NOMO-1 treated with DMSO at 0.1 percent for 48 hours (cell line): ENCODE measurements around the gene KCNJ11.

Experiments used
- DNase-seq: peaks from one replicate; lab custom pipeline; 2025; ENCODE audit not compliant: unreplicated experiment; lab: John Stamatoyannopoulos, UW

The KCNJ11 gene

DNA sequence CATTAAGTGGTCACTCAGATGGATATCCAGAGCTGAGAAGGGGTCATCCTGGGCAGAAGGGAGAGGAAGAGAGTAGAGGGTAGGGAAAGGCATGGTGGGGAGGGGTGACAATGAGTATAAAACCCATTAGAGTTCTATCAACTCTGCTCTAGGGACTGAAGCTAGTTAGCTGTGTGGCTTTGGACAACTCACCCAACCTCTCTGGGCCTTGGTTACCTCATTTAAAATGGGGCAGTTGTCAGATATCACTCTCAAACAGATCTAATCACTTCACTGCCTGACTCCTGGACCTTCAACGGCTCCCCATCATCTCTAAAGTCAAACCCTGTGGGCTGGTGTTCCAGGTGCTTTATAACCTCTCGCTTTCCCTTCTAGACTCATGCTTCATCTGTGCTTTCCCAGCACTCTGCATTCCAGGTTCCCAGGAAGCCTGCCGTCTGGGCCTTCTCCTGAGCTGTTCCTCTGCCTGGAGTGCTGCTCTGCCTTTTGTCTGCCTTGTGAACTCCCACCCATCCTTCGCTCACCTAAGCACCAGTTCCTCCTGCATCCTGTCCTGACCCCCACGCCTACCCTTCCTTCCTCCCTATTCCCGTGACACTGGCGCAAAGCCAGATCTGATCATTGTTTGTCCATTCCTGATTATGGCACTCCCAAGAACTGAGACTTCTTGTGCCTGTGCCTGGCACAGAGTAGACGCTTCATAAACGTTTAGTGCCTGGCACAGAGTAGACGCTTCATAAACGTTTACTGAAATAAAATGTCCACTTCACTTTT is 22.3 kb upstream of the KCNJ11 start:
- DNase-seq = no peak

DNA sequence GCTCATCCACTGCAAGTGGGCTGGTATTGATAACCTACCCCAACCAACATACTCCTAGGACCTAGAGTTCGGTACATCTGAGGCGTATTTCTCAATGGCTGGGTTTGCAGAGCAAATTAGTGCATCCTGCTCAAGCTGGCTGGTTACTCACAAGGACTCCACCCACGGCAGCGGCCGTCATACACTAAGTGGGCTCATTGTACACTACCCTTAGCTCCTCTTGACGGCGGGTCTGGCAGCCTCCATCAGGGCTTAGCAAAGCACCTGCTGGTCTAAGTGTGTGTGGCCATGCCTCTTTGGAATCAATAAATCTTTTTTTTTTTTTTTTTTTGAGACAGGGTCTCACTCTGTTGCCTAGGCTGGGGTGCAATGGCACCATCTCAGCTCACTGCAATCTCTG is 20.2 kb upstream of the KCNJ11 start:
- DNase-seq = no peak

DNA sequence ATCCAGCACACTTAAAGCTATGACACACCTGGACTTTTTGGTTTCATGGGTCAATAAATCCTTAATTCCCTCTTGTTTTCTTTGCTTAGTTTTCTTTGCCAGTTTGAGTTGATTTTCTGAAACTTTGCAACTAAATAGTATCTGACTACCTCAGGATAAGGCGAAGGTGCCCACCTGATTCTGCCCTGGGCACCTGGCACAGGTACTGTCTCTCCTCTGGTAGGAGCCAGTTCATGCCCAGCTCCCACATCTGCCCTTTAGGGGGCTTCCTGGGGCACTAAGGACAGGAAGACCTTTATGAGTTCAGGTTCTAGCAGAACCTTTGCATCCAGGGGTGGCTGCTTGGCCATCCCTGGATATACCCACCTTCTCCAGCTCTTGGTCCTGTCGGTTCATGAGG is 19.6 kb upstream of the KCNJ11 start:
- DNase-seq = no peak

DNA sequence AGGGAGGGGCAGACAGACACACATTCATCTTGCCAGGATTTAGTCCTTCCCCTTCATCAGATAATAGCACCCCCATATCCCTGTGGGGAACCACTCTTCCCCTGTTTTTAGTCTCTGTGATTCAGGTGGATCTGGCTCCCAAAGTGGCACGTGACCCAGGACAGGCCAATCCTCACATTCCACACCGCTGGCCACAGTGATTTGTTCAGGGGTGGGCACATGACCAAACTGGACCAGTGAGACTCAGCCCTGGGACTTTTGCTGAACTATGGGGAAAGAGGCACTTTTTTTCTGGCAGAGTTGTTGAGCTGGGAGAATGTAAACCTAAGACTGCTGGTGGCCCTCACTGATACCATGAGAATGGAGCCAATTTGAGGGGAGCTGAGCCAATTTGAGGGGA is 19.1 kb upstream of the KCNJ11 start:
- no peak for DNase-seq

DNA sequence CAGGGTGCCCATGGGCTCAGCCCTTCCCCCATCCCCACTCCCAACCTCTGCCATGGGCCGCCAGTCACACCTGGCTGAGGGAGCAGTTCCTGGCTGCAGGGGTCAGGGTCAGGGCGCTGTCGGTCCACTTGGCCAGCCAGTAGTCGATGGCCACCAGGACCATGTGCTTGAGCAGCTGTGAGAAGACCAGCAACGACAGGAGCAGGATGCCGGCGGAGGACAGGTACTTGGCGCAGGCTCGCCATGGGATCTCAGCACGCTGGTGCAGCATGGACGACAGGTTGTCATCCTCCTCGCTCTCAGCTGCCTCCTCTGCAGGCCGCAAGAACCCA is 18.3 kb upstream of the KCNJ11 start:
- no peak for DNase-seq

DNA sequence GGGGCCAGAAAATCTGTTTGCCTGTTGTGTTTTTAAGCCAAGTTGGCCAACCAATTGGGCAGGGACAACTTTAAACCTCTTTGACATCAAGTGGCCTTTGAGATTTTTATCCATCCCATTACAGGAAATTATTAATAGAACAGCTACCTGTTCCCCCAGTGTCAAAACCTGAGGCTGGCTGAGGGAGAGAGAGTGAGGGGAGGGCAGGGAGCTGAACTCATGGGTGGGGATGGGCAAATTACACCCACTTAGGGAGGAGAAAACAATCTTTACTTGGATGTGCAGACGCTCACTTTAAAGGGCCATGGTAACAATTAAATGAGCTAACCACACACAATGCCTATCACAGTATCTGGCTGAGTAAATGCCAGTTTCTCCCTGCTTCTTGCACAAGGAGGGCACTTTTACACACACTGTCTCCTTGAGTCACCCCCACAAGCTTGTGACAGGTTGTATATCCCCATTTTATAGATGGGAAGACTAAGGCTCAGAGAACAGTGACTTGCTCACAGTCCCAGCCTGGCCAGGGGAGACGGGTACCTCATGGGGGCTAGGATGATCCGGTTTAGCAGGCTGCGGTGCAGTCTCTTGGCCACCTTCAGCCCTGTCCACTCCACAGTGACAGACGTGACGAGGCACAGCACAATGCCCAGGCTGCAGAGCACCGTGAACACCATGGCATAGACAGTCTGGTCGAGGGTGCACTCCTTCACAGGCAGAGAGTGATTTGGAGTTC is 17.8 kb upstream of the KCNJ11 start:
- no peak for DNase-seq

DNA sequence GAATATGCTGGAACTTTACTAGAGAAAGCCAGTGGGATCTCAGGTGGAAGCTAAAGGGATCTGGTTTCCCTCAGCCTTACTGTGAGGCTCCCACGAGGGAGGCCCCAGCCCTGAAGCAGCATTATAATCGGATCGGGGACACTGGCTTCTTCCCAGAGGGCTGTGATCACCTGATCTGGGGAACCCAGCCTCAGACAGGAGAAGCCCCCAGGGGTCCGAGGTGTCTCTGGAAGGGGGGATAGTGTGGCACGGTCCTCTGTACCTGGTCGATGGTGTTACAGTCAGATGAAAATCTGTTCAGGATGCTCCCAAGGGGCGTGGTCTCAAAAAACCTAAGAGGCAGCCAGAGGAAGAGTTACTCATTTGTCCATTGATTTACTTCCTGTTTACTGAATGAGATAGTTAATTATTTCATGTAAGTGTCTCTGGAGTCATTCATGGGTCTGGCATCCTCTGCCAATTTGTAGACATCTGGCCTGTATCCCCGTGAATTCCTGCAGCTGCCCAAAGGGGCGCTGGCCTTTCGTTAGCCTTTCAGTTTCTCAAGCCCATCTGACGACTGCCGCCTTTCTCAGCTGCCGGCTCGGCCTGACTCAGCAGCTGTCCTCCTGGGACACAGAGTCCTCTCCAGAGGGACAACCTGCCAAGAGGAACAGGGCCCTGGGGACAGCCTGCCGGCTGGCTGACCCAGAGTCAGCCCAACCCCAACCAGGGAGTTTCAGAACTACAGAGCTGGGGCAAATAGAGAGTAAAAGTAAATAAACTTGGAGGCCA is 17.0 kb upstream of the KCNJ11 start:
- DNase-seq = no peak

DNA sequence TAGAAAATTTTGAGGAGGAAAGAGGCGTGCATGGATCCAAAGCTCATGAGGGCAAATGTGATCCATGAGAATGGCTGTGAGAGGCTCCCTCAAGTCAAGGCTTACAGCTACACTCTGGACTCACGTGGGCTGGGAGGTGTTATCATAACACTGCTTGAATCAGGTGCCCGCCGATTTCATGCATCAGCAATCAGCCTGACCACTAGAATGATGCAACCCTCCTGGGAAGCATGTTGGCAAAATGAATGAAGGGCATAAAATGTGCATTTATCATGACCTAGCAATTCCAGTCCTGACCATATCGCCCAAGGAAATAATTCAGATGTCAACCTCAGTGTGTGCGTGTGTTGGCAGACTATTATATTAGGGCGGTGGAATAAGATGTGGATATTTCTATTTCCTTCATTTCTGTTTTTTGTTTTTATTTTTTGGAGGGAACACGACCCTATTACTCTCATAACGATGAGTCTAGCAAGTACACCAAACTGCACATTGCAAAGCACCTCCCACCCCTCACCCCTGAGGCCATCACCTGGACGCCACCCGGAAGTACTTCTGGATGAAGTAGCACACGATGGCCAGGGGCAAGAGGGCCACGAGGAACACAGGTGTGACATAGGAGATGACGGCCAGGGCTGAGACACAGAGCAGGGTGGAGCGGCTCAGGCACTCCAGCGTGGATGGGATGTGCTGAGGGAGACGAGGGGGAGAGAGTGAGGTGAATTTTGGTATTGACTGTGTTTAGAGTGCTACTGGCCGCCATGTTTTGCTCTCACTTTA is 15.7 kb upstream of the KCNJ11 start:
- DNase-seq = no peak

DNA sequence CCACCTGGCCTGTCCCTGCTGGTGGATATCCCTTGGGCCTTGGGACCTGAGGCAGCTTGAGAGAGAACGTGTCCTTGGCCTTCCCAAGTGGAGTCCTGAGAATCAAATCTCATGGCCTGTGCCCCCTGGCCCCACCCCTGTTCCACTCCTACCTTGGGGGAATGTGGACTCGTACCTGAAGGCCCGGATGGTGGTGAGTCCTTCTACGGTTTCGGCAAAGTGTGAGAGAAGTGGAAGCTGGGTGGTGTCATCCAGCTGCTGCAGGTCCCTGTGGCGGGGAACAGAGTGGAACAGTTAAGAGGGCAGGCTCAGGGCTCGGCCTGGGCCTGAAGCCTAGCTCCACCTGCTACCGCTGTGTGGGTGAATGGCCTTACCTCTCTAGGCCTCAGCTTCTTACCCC is 14.0 kb upstream of the KCNJ11 start:
- DNase-seq = no peak

DNA sequence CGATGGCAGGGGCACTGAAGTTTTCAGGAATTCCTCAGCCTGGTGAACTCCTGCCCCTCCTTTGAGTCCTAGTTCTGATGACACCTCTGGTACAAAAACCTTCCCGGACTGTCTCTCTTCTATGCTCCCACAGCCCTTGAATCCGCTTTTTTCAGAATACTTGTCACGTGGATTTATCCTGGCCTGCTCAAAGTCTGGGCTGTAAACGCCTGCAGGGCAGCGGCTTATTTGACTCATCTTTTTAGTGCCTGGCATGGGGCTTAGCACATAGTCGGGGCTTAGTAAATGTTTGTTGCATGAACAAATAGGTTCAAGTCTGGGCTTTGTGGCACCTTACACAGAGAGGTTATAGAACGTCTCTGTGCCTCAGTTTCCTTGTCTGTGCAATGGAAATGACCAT is 13.4 kb upstream of the KCNJ11 start:
- no peak for DNase-seq

DNA sequence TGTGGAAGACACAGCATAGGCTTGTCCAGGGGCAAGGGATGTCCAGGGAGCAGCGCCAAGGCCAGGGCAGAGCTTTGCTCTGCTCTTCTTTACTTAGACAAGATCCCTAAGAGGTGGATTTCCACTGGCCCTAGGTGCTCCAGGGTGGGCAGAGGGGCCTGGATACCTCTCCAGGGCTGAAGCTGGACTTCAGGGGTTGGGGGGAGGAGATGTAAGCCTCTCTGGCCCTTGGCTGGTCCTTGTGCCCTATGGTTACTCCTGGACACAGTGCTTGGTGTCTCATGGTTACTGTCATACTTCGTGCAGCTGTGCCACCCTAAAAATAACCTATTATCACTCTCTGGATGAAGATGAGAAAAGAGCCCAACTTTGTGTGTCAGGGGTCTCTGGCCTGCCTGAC is 12.9 kb upstream of the KCNJ11 start:
- no peak for DNase-seq

DNA sequence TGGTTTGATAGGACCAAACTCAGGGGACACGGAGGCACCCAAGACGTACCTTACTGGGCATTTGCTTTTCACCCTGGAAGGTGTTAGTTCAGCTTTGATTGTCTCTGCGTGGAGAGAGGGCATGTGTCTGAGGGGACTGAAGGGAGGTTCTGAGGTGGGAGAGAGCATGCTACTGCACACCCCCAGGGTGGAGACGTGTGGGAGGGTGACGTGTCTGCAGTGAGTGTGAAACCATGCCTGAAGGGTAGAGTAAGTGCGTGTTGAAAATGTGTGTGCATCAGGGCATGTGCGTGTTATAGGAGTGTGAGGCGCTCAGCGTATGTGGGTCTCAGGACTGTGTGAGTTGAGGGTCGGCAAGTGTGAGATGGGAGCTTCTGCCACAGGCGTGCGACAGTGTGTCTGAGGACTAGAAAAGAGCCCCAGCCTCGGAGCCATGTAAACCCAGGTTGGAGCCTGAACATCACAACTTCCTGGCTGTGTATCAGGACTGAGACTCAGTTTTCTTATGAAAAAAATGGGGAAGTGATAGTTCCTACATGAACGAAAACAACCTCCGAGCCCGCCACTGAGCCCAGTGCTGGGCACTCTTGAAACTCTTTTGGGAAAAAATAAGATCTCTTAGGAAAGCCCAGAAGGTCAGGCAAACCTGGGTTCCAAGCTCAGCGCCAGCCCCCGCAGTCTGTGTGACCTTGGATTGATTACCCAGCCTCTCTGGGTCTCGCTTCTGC is 11.8 kb upstream of the KCNJ11 start:
- no peak for DNase-seq

DNA sequence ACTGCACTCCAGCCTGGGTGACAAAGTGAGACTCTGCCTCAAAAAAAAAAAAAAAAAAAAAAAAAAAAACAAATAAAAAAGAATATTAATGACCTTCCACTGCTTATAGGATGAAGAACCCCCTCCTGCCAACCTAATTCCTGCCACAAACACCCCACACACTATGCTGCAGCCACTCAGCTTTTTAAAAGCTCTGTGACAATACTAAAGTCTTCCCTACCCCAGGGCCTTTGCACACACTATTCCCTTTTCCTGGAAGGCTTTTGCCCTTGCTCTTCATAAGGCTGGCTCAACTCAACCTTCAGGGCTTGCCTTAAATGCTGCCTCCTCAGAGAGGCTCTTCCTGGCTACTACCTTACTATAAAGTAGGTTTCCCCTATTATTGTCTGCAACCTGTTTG is 10.8 kb upstream of the KCNJ11 start:
- DNase-seq = no peak

DNA sequence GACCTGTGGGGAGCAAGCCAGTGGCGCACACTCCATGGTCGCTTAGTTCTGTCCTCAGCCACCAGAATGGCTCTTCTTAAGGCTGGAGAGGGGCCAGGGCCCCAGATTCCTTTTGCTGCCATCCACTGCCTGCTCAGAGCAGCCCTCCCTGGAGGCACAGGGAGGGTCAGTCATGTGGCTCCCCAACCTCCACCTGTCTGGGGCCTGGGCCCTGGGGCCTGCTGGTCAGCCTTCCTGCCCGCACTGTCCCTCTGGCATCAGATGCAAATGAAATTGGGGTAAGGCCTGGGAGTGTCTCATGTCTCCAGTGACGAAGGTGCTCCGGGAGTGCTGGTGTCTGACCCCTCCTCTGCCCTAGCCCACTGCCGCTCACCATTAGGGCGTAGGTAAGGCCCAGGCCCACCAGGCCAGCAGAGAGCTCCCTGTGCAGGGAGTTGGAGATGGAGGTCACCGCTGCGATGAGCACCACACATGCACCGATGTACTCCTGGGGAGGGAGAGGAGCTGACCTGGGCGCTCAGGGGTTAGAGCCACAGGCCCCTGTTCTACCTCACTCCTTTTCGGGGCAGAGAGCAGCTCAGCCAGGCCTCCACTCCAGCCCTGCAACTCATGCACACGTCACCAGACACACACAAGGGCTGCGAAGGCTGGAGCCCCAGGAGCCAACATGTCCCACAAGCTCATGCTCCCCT is 9.0 kb upstream of the KCNJ11 start:
- DNase-seq = no peak

DNA sequence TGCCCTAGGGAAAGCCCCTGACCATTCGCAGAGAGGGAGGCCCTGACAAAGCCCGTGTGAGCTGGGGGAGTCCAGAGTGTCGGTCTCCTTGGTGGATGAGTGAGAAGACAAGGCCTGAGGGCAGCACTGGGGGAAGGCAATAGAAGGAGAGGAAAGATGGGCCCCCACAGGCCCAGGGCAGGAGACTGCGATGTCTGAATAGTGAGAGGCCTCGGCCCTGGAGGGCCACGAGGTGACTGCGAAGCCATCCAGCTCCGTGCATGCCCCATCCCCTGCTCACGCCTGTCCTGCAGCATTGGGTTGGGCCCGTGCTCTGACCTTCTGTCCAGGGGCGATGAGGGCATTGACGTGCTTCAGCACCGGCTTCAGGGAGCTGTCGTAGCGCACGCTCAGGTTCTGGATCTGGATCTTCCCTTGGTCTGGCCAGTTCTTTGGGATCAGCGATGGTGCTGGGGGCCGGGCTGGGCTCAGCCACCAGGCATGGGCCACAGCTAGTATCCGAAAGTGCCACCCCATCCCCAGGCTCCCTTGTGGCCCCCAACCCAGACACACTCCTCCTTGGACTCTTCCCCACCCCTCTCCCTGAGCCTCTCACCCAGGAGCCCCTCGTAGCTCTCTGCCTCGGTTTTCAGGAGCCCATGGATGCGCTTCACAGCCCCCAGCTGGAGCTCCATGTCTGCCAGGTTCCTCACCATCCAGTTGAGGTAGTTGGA is 8.3 kb upstream of the KCNJ11 start:
- DNase-seq = no peak

DNA sequence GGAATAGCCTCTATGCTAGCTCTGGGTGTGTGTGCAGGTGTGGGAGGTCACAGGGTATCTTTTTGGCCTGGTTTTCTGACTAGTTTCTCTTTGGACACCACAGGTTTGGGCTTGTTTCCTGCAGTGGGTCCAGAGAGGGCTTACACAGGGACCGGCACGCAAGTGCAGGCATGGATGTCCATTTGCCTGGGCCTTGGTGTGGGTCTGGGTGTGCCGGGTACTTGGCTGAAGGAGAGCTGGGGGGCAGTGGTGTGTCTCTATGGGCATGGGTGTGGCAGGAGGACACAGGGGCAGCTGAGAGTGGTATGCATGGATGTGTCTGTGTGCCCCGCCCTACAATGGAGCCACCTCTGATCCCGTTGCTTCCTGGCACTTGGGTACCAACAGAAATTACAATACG is 7.5 kb upstream of the KCNJ11 start:
- DNase-seq = no peak

DNA sequence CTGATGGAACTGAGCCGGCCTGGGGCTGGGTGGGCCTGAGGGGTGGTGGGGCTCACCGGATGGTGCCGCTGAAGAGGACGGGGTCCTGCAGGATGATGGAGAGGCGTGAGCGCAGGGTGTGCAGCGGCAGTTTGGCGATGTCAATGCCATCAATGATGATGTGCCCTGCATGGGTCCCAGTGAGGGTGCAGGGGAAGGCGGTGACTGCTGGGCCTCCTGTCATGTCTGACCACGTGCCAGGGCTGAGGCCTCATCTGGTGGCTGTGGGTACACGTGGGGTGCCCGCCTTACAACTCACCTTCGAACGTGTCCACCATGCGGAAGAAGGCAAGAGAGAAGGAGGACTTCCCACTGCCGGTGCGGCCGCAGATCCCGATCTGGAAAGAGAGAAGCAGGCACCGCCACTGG is 7.1 kb upstream of the KCNJ11 start:
- DNase-seq = no peak

DNA sequence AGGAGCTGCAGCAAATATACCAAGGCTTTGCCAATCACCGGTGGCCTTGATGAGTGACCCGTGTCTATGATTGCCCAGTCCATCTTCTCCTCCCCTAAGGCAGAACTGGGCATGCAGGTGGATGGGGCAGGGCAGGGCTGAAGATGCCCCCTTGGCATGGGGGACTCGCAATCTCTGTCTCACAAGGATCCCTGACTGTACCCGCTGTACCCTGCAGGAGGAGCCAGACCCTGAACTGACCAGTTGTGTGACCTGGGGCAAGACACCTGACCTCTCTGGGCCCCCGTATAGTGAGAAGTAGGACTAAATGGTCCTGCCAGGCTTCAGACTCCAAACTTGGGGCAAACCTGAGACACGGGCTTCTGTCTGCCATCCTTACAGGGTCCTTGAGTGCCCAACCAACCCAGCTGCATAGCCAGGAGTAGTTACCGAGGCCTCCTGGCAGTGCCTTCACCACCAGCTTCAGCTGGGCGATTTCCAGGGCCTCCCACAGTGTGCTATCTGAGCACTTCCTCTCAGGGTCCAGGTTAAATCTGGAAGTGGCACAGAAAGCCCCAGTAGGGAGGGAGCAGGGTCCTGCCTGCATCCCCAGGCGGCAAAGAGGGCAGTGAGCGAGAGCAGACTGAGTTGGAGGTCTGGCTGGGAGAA is 6.4 kb upstream of the KCNJ11 start:
- DNase-seq = no peak

DNA sequence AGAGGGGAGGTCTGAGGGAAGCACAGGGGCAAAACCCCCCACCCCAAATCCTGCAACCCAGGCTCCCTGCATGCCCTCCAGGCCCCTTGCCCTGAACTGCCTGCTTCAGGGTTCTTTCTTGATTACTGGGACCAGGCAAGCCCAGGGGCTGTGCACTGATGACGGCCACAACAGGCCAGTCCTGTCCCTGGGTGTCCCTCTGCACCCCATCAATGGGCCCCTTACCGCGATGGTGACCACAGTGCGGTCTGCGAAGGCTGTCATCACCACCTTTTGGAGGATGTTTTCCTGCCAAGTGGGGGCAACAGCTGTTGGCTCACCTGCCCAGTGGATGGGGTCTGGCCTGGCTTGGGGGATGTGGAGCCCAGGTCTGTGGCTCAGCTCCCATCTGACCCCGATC is 5.0 kb upstream of the KCNJ11 start:
- no peak for DNase-seq
